ENCODE measurements around the gene VAMP2.

DNA sequence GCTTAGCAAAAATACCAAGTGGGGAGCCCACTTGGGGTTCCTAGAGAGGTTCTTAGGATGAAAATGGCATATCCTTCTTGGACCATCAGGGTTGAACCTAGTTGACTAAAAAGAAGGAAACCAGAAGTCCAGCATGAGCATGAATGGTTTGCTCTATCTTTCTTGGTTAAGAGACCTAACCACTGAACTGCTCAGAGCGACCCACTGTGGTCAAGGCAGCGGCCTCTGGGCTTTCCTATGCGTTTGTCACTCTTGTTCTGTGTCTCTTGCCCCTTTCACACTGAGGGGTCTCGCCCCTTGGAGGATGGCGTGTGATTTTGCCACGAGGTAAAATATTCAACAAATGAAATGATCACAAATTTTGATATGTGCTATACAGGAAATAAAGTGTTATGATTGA is 27.8 kb upstream of the VAMP2 start:
- TF ChIP-seq, protein P1, sequence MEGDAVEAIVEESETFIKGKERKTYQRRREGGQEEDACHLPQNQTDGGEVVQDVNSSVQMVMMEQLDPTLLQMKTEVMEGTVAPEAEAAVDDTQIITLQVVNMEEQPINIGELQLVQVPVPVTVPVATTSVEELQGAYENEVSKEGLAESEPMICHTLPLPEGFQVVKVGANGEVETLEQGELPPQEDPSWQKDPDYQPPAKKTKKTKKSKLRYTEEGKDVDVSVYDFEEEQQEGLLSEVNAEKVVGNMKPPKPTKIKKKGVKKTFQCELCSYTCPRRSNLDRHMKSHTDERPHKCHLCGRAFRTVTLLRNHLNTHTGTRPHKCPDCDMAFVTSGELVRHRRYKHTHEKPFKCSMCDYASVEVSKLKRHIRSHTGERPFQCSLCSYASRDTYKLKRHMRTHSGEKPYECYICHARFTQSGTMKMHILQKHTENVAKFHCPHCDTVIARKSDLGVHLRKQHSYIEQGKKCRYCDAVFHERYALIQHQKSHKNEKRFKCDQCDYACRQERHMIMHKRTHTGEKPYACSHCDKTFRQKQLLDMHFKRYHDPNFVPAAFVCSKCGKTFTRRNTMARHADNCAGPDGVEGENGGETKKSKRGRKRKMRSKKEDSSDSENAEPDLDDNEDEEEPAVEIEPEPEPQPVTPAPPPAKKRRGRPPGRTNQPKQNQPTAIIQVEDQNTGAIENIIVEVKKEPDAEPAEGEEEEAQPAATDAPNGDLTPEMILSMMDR (IDR thresholded peaks at IDR 0.05), result no peak
- no peak for TF ChIP-seq POLR2A (IDR thresholded peaks at IDR 0.05)
